K562 (cell line): ENCODE data around the gene PSAP. TPM values are rescaled to one million over a fixed set of nuclear protein-coding genes. Genes with fewer than 3 reads are reported as not detected.

ENCODE experiments used
- ATAC-seq: fragments of 200-7000 bp; cut with Tn5 transposase; 3 replicates; pipeline ENCODE4 v1.9.1; 2020; ENCODE audit warnings: moderate library complexity
- BruUV-seq: library from RNA; stranded (reverse); fragments of 400-500 nt; replicated peaks from 2 replicates; lab custom pipeline; 2021; lab: Mats Ljungman, UMichigan
- CTCF ChIA-PET: fragments of 300-600 bp; formaldehyde crosslinking; extraction: SDS; loops from one replicate; lab custom pipeline; 2021; ENCODE audit warnings: low intra/inter-chr PET ratio; lab: Yijun Ruan, JAX
- POLR2A ChIA-PET: fragments of 300-600, 350-650 bp; sonication (Branson Sonifier 250); formaldehyde crosslinking; extraction: SDS; loops from one replicate; lab custom pipeline; 2021; ENCODE audit warnings: antibody characterized with exemption, inconsistent platforms; lab: Yijun Ruan, JAX
- DNase-seq, 4 experiments: peaks; one replicate each; pipeline versions ENCODE4 v3.0.0 to v3.0.0-alpha.2; 2011 to 2018; ENCODE audit warnings: low spot score in 3 of 4, mixed read lengths in 3 of 4; ENCODE audit errors: extremely low read depth in 1 of 4
- FAIRE-seq: peaks from 2 replicates; lab custom pipeline; 2011; peaks lifted over from hg19 to GRCh38; lab: Jason Lieb, UNC
- H2AFZ ChIP-seq: 2 replicates; pipeline ENCODE4 v1.6.0; 2011; ENCODE audit warnings: low read depth, low read length, control low read depth, inconsistent platforms
- H3K27ac ChIP-seq: fragments of 200-600 bp; 3 replicates; pipeline ENCODE4 v1.8.0; 2011; ENCODE audit warnings: low read depth, mild to moderate bottlenecking, control low read depth, inconsistent platforms, low read length, moderate library complexity, mixed read lengths; ENCODE audit errors: extremely low read depth
- H3K27me3 ChIP-seq, 2 experiments: fragments of 300-600 bp in 1 of 2; 2 replicates in 1 of 2; 3 replicates in 1 of 2; pipeline versions ENCODE4 v1.6.0 to v1.8.0; 2011; ENCODE audit warnings: inconsistent platforms in 2 of 2, low read length in 2 of 2, mild to moderate bottlenecking in 1 of 2, mixed read lengths in 1 of 2, moderate library complexity in 1 of 2; ENCODE audit not compliant: control insufficient read depth in 2 of 2, insufficient read depth in 2 of 2
- H3K36me3 ChIP-seq: fragments of 300-600 bp; 3 replicates; pipeline ENCODE4 v1.8.0; 2011; ENCODE audit warnings: mild to moderate bottlenecking, low read length, inconsistent platforms; ENCODE audit not compliant: control insufficient read depth, insufficient read depth
- H3K4me1 ChIP-seq, 2 experiments: fragments of 200-600 bp in 1 of 2; replicated peaks in 1 of 2; 2 replicates in 1 of 2; 3 replicates in 1 of 2; pipeline versions ENCODE4 v1.5.1 to v1.8.0; 2011; ENCODE audit warnings: inconsistent platforms in 2 of 2, low read length in 2 of 2, mild to moderate bottlenecking in 1 of 2, mixed read lengths in 1 of 2, moderate library complexity in 1 of 2; ENCODE audit not compliant: control insufficient read depth in 2 of 2, insufficient read depth in 2 of 2
- H3K4me2 ChIP-seq: 2 replicates; pipeline ENCODE4 v1.6.1; 2011; ENCODE audit warnings: low read length, control low read depth, inconsistent platforms, mixed read lengths; ENCODE audit not compliant: insufficient read depth
- H3K4me3 ChIP-seq: fragments of 200-600 bp; sonication (generic), shearing (Covaris generic); 2 replicates; pipeline ENCODE4 v1.5.1; 2016; ENCODE audit warnings: control low read depth, inconsistent platforms
- H3K79me2 ChIP-seq: fragments of 200-600 bp; 3 replicates; pipeline ENCODE4 v1.8.0; 2011; ENCODE audit warnings: low read length, inconsistent platforms; ENCODE audit not compliant: control insufficient read depth, insufficient read depth
- H3K9ac ChIP-seq, 2 experiments: 2 replicates each; pipeline versions ENCODE4 v1.6.0 to v1.6.1; 2011; ENCODE audit warnings: low read depth in 2 of 2, low read length in 2 of 2, control low read depth in 1 of 2, inconsistent platforms in 1 of 2, mild to moderate bottlenecking in 1 of 2, mixed read lengths in 1 of 2; ENCODE audit not compliant: insufficient read depth in 1 of 2
- H3K9me1 ChIP-seq: one replicate; pipeline ENCODE4 v1.6.0; 2011; ENCODE audit warnings: inconsistent platforms, mild to moderate bottlenecking, low read length, moderate library complexity; ENCODE audit not compliant: control insufficient read depth, insufficient read depth
- H3K9me3 ChIP-seq: replicated peaks from 2 replicates; pipeline ENCODE4 v1.5.1; 2011; ENCODE audit warnings: low read depth, low read length, inconsistent platforms; ENCODE audit not compliant: control insufficient read depth, insufficient read depth
- H4K20me1 ChIP-seq: replicated peaks from 2 replicates; pipeline ENCODE4 v1.6.1; 2011; ENCODE audit warnings: low read length, inconsistent platforms, mixed read lengths; ENCODE audit not compliant: control insufficient read depth, insufficient read depth
- ARID2 ChIP-seq: fragments of 450-650 bp; IDR thresholded peaks from 2 replicates; pipeline ENCODE4 v1.6.1; 2017; ENCODE audit warnings: antibody characterized with exemption, mild to moderate bottlenecking
- DPF2 ChIP-seq: fragments of 450-650 bp; IDR thresholded peaks from 2 replicates; pipeline ENCODE4 v1.6.1; 2016
- E2F4 ChIP-seq: sonication (generic); formaldehyde crosslinking; IDR thresholded peaks from 2 replicates; pipeline ENCODE4 v1.8.0; 2022; ENCODE audit warnings: mild to moderate bottlenecking, low read depth, missing genetic modification reagents
- HNRNPL ChIP-seq: fragments of 200-400 bp; formaldehyde crosslinking; IDR thresholded peaks from 2 replicates; pipeline ENCODE4 v1.6.1; 2017; ENCODE audit warnings: low read depth, mild to moderate bottlenecking, low read length
- KAT8 ChIP-seq: fragments of 450-650 bp; IDR thresholded peaks from 2 replicates; pipeline ENCODE4 v1.6.1; 2016; ENCODE audit warnings: low read depth, mild to moderate bottlenecking
- NCOR1 ChIP-seq: fragments of 450-650 bp; IDR thresholded peaks from 2 replicates; pipeline ENCODE4 v1.6.1; 2016; ENCODE audit warnings: mild to moderate bottlenecking, moderate library complexity
- NONO ChIP-seq, 2 experiments: fragments of 200-400 bp in 1 of 2; fragments of 450-650 bp in 1 of 2; formaldehyde crosslinking in 1 of 2; IDR thresholded peaks; 2 replicates each; pipeline ENCODE4 v1.6.1; 2017; ENCODE audit warnings: low read depth in 2 of 2, mild to moderate bottlenecking in 2 of 2, moderate library complexity in 2 of 2, low read length in 1 of 2
- NR3C1 ChIP-seq: sonication (generic); formaldehyde crosslinking; IDR thresholded peaks from 2 replicates; pipeline ENCODE4 v1.8.1; 2022; ENCODE audit warnings: missing genetic modification reagents
- POLR2A ChIP-seq: fragments of 450-650 bp; conservative IDR thresholded peaks from 2 replicates; pipeline ENCODE4 v1.6.1; 2016
- PTBP1 ChIP-seq: fragments of 200-400 bp; formaldehyde crosslinking; IDR thresholded peaks from 2 replicates; pipeline ENCODE4 v1.6.1; 2017; ENCODE audit warnings: low read depth, low read length
- SIX5 ChIP-seq, 2 experiments: IDR thresholded peaks; 2 replicates each; pipeline ENCODE4 v1.6.1; 2011; ENCODE audit warnings: low read length in 2 of 2, borderline replicate concordance in 1 of 2, low read depth in 1 of 2, mild to moderate bottlenecking in 1 of 2, moderate library complexity in 1 of 2; ENCODE audit not compliant: insufficient read depth in 1 of 2
- SREBF2 ChIP-seq: sonication (generic); formaldehyde crosslinking; IDR thresholded peaks from 2 replicates; pipeline ENCODE4 v1.4.0; 2020; ENCODE audit warnings: mild to moderate bottlenecking, missing genetic modification reagents
- STAG1 ChIP-seq: sonication (generic); formaldehyde crosslinking; IDR thresholded peaks from 2 replicates; pipeline ENCODE4 v1.5.0; 2020; ENCODE audit warnings: missing genetic modification reagents, borderline replicate concordance
- STAT5A ChIP-seq: IDR thresholded peaks from 2 replicates; pipeline ENCODE4 v1.6.1; 2012; ENCODE audit warnings: low read length, inconsistent platforms, borderline replicate concordance
- UBTF ChIP-seq, 2 experiments: IDR thresholded peaks; 2 replicates each; pipeline ENCODE4 v1.6.1; 2012; ENCODE audit warnings: improper control_type of control experiment in 2 of 2, low read depth in 2 of 2, low read length in 2 of 2, borderline replicate concordance in 1 of 2
- ZNF12 ChIP-seq: sonication (generic); formaldehyde crosslinking; IDR thresholded peaks from 2 replicates; pipeline ENCODE4 v1.4.0; 2020; ENCODE audit warnings: mild to moderate bottlenecking, missing genetic modification reagents
- ZNF239 ChIP-seq: fragments of 250-450 bp; sonication (Bioruptor Pico); IDR thresholded peaks from 2 replicates; pipeline ENCODE4 v1.4.0; 2020; ENCODE audit warnings: mild to moderate bottlenecking
- whole genome bisulfite sequencing: fragments of 100-300 bp; shearing (Covaris generic); methylation state at CpG from one replicate; pipeline ENCODE4 v1.1.6; 2016; ENCODE audit warnings: low coverage, mixed read lengths; ENCODE audit not compliant: insufficient coverage; ENCODE audit errors: missing lambda C conversion rate; 5-methylcytosine and 5-hydroxymethylcytosine counted together
- in situ Hi-C: fragments of 300-500 bp; cut with MboI; formaldehyde crosslinking; loops from 4 replicates; pipeline ENCODE4 v1.15.0; 2018; ENCODE audit warnings: inconsistent platforms, mixed read lengths
- intact Hi-C: fragments of 100-400 bp; cut with micrococcal nuclease; formaldehyde crosslinking; loops from 2 replicates; pipeline ENCODE4 v1.14.2; 2022
- polyA plus RNA-seq, 8 experiments: library from polyadenylated mRNA; depleted of rRNA in 4 of 8; stranded (reverse) in 5 of 8; unstranded in 3 of 8; fragments of >200 nt; fragmentation: Nextera tagmentation in 2 of 8; fragmentation: Illumina TruSeq in 1 of 8; extraction: Ambion mirVana in 2 of 8; extraction: Trizol in 1 of 8; gene quantifications; 2 replicates each; pipeline versions ENCODE4 v1.2.1 to v1.2.3, GENCODE V29; 2011 to 2014; ENCODE audit warnings: inconsistent platforms in 1 of 8, missing spikeins in 1 of 8
- total RNA-seq, 7 experiments: library from RNA; depleted of rRNA in 6 of 7; stranded (reverse); fragments of >200 nt in 6 of 7; fragmentation: Illumina TruSeq in 2 of 7; extraction: Trizol in 2 of 7; gene quantifications; 2 replicates each; pipeline versions ENCODE4 v1.2.1 to v1.2.3, GENCODE V29; 2011 to 2021; ENCODE audit warnings: low replicate concordance in 1 of 7
- TF ChIP-seq, protein P1 (sequence below): fragments of 450-650 bp; formaldehyde crosslinking; IDR thresholded peaks from 2 replicates; pipeline ENCODE4 v1.4.0; 2020; ENCODE audit warnings: mild to moderate bottlenecking, moderate library complexity

PSAP gene
- total and polyA plus RNA-seq, 9 of the 15 experiments (the other 6 are each of a cell fraction or from before 2014, with no cell fraction given) = 245 to 700 (median 429) TPM

DNA sequence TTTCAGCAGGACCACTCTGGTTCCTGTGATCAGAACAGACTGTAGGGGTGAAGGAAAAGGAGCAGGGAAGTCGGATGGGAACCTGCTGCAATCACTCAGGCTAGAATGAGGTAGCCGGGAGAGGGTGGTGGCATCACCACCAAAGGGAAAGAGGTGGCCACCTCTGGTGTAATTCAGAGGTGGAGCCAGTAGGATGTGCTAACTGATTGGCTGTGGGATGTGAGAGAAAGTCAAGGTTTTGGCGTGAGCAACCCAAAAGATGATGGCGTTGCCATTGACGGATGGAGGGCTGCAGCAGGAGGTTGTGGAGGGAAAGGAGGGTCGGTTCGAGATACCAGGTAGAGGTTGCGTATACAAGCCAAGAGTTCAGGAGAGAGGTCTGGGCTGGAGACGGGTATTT is 70.3 kb downstream of the PSAP start:
- DNase-seq (peak; percentile 38 to 66 (median 50)), FAIRE-seq (peak; percentile 92), ATAC-seq (peak; percentile 68)
- intact Hi-C loops (loop anchor here (1.0 to 2.0 kb wide), 3 partner anchors 32 to 268 kb away; no protein-coding TSS in a partner anchor), in situ Hi-C loops (no loop called here)
- CTCF ChIA-PET = interaction anchor here (0.7 to 1.7 kb wide), 3 partner anchors 31 to 787 kb away, joined by 3 to 22 read pairs (median 4); no protein-coding TSS in a partner anchor
- no peaks in the 10 kb centered on the region for H3K79me2 ChIP-seq
- no peak overlapping the region for H3K27ac ChIP-seq
- no peak overlapping the region for H3K4me2 ChIP-seq
- no peaks in the 10 kb centered on the region for H3K9me1 ChIP-seq
- BruUV-seq = no TSS peak
- H3K36me3 ChIP-seq = no peaks in the 10 kb centered on the region
- H2AFZ ChIP-seq = no peak overlapping the region
- no peak overlapping the region for H3K9ac ChIP-seq
- 15% methylated on average over 9 of the region's 9 CpGs for WGBS
- POLR2A ChIA-PET = no interaction called here
- peaks cover 25 to 57% of the 10 kb centered on the region in 2 experiments for H3K27me3 ChIP-seq
- H4K20me1 ChIP-seq = 0 out of 2 replicates have a peak, but pooled peaks cover 6% of the 10 kb centered on the region
- no peak overlapping the region for H3K4me3 ChIP-seq
- no peaks in the 10 kb centered on the region for H3K9me3 ChIP-seq
- H3K4me1 ChIP-seq = peaks cover 0 to 3% of the 10 kb centered on the region in 2 experiments; a peak in 2 of 5 replicates
- TF ChIP-seq STAT5A (no peak), SIX5 (IDR thresholded peaks at IDR 0.05; ENCODE audit: borderline replicate concordance in 1 of 2, insufficient read depth in 1 of 2, low read depth in 1 of 2, low read length in 2 of 2) (no peak), POLR2A (no peak), ZNF239 (CRISPR knock-in tag) (no peak), ARID2 (peak; percentile 67; the same call in 1 of the 2 replicates), NONO (IDR thresholded peaks at IDR 0.05; ENCODE audit: low read depth in 2 of 2, low read length in 1 of 2) (no peak), SREBF2 (CRISPR knock-in tag) (no peak), STAG1 (CRISPR knock-in tag) (peak; percentile 41; the same call in 1 of the 2 replicates), E2F4 (CRISPR knock-in tag) (no peak), NCOR1 (no peak), HNRNPL (no peak), UBTF (IDR thresholded peaks at IDR 0.05; ENCODE audit: borderline replicate concordance in 1 of 2, low read depth in 2 of 2, low read length in 2 of 2) (no peak), NR3C1 (no peak), ZNF12 (no peak), PTBP1 (no peak), KAT8 (no peak), DPF2 (no peak)
- TF ChIP-seq, protein P1, sequence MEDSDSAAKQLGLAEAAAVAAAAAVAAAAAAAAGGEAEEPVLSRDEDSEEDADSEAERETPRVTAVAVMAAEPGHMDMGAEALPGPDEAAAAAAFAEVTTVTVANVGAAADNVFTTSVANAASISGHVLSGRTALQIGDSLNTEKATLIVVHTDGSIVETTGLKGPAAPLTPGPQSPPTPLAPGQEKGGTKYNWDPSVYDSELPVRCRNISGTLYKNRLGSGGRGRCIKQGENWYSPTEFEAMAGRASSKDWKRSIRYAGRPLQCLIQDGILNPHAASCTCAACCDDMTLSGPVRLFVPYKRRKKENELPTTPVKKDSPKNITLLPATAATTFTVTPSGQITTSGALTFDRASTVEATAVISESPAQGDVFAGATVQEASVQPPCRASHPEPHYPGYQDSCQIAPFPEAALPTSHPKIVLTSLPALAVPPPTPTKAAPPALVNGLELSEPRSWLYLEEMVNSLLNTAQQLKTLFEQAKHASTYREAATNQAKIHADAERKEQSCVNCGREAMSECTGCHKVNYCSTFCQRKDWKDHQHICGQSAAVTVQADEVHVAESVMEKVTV (CRISPR knock-in tag) = peak; percentile 65
